Activated naive CD4-positive, alpha-beta T cell (primary cell): ENCODE measurements around the gene UQCC2.

Experiments
- DNase-seq, 4 experiments: peaks; one replicate each; lab custom pipeline; 2025; lab: John Stamatoyannopoulos, UW

Gene UQCC2

GRCh38 chr6:33690766-33691165 lies 20.7 kb downstream of the UQCC2 start:
- no peak for DNase-seq

- DNase-seq = no peak
Observed at GRCh38 chr6:33689879-33690278, 21.6 kb downstream of the UQCC2 start.

GRCh38 chr6:33689148-33689494 lies 22.4 kb downstream of the UQCC2 start:
- no peak for DNase-seq

- no peak for DNase-seq
Observed at GRCh38 chr6:33688451-33689147, 22.9 kb downstream of the UQCC2 start.

DNA sequence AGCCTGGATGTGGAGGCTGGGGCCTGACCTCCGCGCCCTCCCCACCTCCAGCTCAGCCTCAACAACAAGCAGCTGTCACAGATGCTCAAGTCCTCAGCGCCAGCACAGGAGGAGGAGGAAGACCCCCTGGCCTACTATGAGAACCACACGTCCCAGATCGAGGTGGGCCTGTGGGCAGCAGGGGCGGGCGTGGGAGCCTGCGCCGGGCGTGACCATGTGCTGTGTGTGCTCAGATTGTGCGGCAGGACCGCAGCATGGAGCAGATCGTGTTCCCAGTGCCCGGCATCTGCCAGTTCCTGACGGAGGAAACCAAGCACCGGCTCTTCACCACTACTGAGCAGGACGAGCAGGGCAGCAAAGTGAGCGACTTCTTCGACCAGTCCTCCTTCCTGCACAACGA lies 23.5 kb downstream of the UQCC2 start:
- DNase-seq = no peak

DNA sequence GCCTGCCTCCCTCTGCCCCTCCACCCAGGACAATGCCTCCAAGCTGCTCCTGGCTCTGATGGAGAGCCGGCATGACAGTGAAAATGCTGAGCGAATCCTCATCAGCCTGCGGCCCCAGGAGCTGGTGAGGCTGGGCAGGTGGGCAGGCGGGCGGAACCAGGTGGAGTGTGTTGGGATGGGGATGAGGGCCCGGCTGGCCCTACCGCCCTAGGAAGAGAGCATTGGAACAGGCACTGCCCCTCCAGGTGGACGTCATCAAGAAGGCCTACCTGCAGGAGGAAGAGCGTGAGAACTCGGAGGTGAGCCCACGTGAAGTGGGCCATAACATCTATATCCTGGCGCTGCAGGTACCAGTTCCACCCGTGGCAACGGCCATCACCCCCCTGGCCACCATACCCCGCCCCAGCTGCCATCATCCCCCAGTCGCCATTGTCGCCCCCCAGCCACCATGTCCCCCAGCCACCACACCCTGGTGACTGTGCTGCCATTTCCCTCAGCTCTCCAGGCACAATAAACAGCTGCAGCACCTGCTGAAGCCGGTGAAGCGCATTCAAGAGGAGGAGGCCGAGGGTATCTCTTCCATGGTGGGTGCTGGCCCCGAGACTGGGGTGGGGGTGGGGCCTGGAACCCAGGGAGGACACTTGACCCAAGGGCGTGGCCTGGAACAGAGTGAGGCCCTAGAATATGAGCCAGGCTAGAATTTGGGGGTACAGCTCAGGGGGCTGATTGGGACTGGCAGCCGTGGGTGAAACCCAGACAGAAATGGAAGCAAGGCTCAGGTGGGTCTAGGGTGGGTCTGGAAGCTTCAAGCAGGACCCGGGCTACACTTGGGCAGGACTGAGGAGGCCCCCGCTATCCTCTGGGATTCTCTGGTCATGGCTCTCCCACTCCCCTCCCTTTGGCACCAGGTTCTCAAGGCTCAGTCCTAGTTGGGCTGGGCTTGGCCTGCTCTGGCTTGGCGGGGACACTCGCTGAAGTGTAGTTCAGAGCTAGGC lies 24.2 kb downstream of the UQCC2 start:
- DNase-seq = no peak

- no peak for DNase-seq
Observed at GRCh38 chr6:33686225-33686924, 25.1 kb downstream of the UQCC2 start.

DNA sequence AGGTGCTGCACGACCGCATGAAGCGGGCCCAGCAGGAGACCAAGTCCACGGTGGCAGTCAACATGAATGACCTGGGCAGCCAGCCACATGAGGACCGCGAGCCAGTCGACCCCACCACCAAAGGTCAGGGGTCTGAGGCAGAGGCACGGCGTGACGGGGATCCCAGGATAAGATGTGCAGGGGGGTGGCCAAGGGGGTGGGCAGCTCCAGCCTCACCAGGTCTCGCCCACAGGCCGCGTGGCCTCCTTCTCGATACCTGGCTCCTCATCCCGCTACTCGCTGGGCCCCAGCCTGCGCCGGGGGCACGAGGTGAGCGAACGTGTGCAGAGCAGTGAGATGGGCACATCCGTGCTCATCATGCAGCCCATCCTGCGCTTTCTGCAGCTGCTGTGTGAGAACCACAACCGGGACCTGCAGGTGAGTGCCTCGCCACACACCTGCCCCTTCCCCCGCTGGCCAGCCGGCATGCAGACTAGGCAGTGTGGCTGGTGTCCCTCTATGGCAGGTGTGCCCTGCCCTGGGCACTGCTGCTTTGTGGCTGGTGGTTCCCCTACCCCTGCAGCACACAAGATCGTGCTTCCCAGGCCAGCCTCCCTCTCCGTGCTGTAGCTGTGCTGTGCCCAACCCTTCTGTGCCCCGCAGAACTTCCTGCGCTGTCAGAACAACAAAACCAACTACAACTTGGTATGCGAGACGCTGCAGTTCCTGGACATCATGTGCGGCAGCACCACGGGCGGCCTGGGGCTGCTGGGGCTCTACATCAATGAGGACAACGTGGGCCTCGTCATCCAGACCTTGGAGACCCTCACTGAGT lies 25.9 kb downstream of the UQCC2 start:
- DNase-seq = no peak

GRCh38 chr6:33684983-33685382 lies 26.5 kb downstream of the UQCC2 start:
- DNase-seq = no peak

- DNase-seq = no peak
Observed at GRCh38 chr6:33684428-33684896, 27.0 kb downstream of the UQCC2 start.

DNA sequence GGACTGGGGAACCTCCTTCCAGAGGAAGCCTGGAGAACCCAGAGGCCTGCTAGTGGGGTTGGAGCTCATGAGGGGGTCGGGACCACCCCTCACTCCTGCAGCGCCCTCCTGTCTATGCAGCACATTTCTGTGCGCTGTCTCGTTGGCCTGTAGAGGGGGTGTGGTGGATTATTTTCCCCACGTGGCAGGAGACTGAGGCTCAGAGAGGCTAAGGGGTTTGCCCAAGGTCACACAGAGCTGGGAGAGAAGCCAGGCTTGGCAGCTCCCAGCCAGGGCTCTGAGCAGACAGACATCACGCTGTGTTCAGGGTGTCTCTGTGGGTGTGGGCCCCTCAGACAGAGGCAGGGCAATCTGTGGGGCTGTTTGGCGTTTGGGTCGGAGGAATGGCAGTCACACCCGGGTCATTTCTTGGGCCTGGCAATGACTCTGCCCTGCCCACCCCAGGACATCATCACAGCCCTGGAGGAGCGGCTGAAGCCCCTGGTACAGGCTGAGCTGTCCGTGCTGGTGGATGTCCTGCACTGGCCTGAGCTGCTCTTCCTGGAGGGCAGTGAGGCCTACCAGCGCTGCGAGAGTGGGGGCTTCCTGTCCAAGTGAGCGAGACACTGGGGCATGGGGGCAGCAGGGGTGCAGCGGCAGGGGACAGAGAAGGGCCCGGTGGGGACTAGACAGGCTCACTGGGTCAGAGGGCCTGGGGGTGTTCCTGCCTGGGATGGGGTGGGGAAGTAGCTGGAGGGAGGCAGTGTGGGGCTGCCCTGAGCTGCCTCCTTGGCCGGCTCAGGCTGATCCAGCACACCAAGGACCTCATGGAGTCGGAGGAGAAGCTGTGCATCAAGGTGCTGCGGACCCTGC lies 27.7 kb downstream of the UQCC2 start:
- DNase-seq = no peak

GRCh38 chr6:33683051-33683571 lies 28.4 kb downstream of the UQCC2 start:
- DNase-seq = peak in 1 of 4 experiments; percentile 10

DNA sequence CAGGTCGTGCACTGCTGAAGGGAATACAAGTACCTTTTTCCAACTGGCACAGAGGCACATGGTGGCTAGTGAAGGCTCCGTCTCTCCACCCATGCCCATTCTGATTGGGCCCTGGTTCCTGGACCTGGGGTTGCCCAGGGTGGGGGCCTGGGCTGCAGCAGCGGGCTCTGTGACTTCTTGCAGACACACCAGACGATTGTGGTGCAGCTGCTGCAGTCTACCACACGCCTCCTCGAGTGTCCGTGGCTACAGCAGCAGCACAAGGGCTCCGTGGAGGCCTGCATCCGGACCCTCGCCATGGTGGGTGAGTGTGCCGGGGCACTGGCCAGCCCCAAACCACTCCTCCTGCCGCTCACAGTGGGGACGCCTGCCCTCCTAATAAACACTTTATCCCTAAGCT lies 29.2 kb downstream of the UQCC2 start:
- no peak for DNase-seq

- DNase-seq = no peak
Observed at GRCh38 chr6:33679761-33680160, 31.7 kb downstream of the UQCC2 start.

- no peak for DNase-seq
Observed at GRCh38 chr6:33678932-33679490, 32.5 kb downstream of the UQCC2 start.

- DNase-seq = no peak
Observed at GRCh38 chr6:33678233-33678931, 33.1 kb downstream of the UQCC2 start.

- DNase-seq = no peak
Observed at GRCh38 chr6:33677689-33678088, 33.8 kb downstream of the UQCC2 start.

- DNase-seq = no peak
Observed at GRCh38 chr6:33677143-33677660, 34.3 kb downstream of the UQCC2 start.
